CD14-positive monocyte (primary cell): ENCODE data around the gene EYA4. TPM values are rescaled to one million over a fixed set of nuclear protein-coding genes. Genes with fewer than 3 reads are reported as not detected.

Source experiments
- DNase-seq, 3 donors: peaks; one replicate each; pipeline ENCODE4 v3.0.0-alpha.2; 2011 to 2022
- H2AFZ ChIP-seq: 2 replicates; pipeline ENCODE4 v1.6.0; 2012; ENCODE audit warnings: mild to moderate bottlenecking, low read depth, low read length, inconsistent platforms; ENCODE audit not compliant: insufficient read depth, poor library complexity, severe bottlenecking
- H3K27ac ChIP-seq, 2 donors: 1 replicate in 1 of 2; 2 replicates in 1 of 2; pipeline ENCODE4 v1.5.1; 2012 to 2013; ENCODE audit warnings: low read length in 2 of 2, control low read depth in 1 of 2, inconsistent platforms in 1 of 2, low read depth in 1 of 2, mild to moderate bottlenecking in 1 of 2
- H3K27me3 ChIP-seq, 2 donors: one replicate each; pipeline versions ENCODE4 v1.6.0 to v1.6.1; 2011 to 2013; ENCODE audit warnings: low read length in 2 of 2; ENCODE audit not compliant: control insufficient read depth in 2 of 2, insufficient read depth in 2 of 2
- H3K36me3 ChIP-seq, 2 donors: replicated peaks in 1 of 2; 1 replicate in 1 of 2; 2 replicates in 1 of 2; pipeline versions ENCODE4 v1.5.1 to v1.6.1; 2012 to 2013; ENCODE audit warnings: low read length in 2 of 2, control low read depth in 1 of 2, inconsistent platforms in 1 of 2, mild to moderate bottlenecking in 1 of 2; ENCODE audit not compliant: insufficient read depth in 2 of 2, control insufficient read depth in 1 of 2
- H3K4me1 ChIP-seq, 2 donors: 1 replicate in 1 of 2; 2 replicates in 1 of 2; pipeline versions ENCODE4 v1.5.1 to v1.6.1; 2012 to 2013; ENCODE audit warnings: low read length in 2 of 2, control low read depth in 1 of 2, inconsistent platforms in 1 of 2, mild to moderate bottlenecking in 1 of 2, moderate library complexity in 1 of 2; ENCODE audit not compliant: insufficient read depth in 2 of 2, control insufficient read depth in 1 of 2
- H3K4me2 ChIP-seq: replicated peaks from 2 replicates; pipeline ENCODE3; 2012; ENCODE audit warnings: low read length, moderate library complexity, mild to moderate bottlenecking; ENCODE audit not compliant: poor library complexity, severe bottlenecking; ENCODE audit errors: extremely low read depth
- H3K4me3 ChIP-seq, 3 experiments: fragments of 200-600 bp in 1 of 3; sonication (generic) in 1 of 3; replicated peaks in 1 of 3; 1 replicate in 2 of 3; 2 replicates in 1 of 3; pipeline ENCODE4 v1.5.1; 2011 to 2013; ENCODE audit warnings: low read length in 3 of 3, mild to moderate bottlenecking in 3 of 3, control low read depth in 2 of 3, low read depth in 2 of 3, inconsistent platforms in 1 of 3, moderate library complexity in 1 of 3
- H3K79me2 ChIP-seq: 2 replicates; pipeline ENCODE4 v1.6.0; 2012; ENCODE audit warnings: mild to moderate bottlenecking, control low read depth, inconsistent platforms, low read length, moderate library complexity; ENCODE audit not compliant: insufficient read depth
- H3K9ac ChIP-seq: 2 replicates; pipeline ENCODE4 v1.6.0; 2017; ENCODE audit warnings: low read length, mild to moderate bottlenecking; ENCODE audit not compliant: insufficient read depth, poor library complexity, severe bottlenecking
- H3K9me3 ChIP-seq, 2 donors: replicated peaks in 1 of 2; 1 replicate in 1 of 2; 2 replicates in 1 of 2; pipeline versions ENCODE4 v1.5.1 to v1.6.1; 2012 to 2013; ENCODE audit warnings: low read length in 2 of 2, control low read depth in 1 of 2; ENCODE audit not compliant: control insufficient read depth in 1 of 2, insufficient read depth in 1 of 2
- H4K20me1 ChIP-seq: 2 replicates; pipeline ENCODE4 v1.6.0; 2012; ENCODE audit warnings: mild to moderate bottlenecking, low read length, control low read depth, moderate library complexity; ENCODE audit not compliant: insufficient read depth
- H3K27ac Mint-ChIP-seq, 7 donors: one replicate each; pipeline ENCODE4 v1.8.0; 2020; ENCODE audit warnings: mild to moderate bottlenecking in 7 of 7, mixed read lengths in 7 of 7, moderate library complexity in 6 of 7, inconsistent platforms in 2 of 7
- H3K27me3 Mint-ChIP-seq, 3 donors: one replicate each; pipeline ENCODE4 v1.8.0; 2021 to 2022; ENCODE audit warnings: low read depth in 3 of 3, mild to moderate bottlenecking in 3 of 3, mixed read lengths in 3 of 3, moderate library complexity in 3 of 3, inconsistent platforms in 1 of 3
- H3K36me3 Mint-ChIP-seq, 2 donors: one replicate each; pipeline ENCODE4 v1.8.0; 2020; ENCODE audit warnings: mixed read lengths in 2 of 2, inconsistent platforms in 1 of 2, mild to moderate bottlenecking in 1 of 2
- H3K4me1 Mint-ChIP-seq: one replicate; pipeline ENCODE4 v1.8.0; 2020; ENCODE audit warnings: mild to moderate bottlenecking, mixed read lengths
- H3K4me3 Mint-ChIP-seq, 2 donors: one replicate each; pipeline ENCODE4 v1.8.0; 2020; ENCODE audit warnings: mild to moderate bottlenecking in 2 of 2, mixed read lengths in 2 of 2, moderate library complexity in 1 of 2
- H3K9me3 Mint-ChIP-seq, 7 donors: one replicate each; pipeline ENCODE4 v1.8.0; 2020 to 2022; ENCODE audit warnings: mixed read lengths in 7 of 7, mild to moderate bottlenecking in 6 of 7, moderate library complexity in 6 of 7, inconsistent platforms in 2 of 7
- CTCF ChIP-seq: fragments of 200-600 bp; IDR thresholded peaks from one replicate; pipeline ENCODE4 v1.8.0; 2022; ENCODE audit warnings: antibody characterized with exemption, mild to moderate bottlenecking
- WGBS: methylation state at CpG from one replicate; pipeline ENCODE4 v1.1.5; 2013; ENCODE audit warnings: missing lambda C conversion rate; ENCODE audit not compliant: insufficient coverage; 5-methylcytosine and 5-hydroxymethylcytosine counted together
- intact Hi-C, 2 donors: fragments of 100-400 bp; cut with micrococcal nuclease; formaldehyde crosslinking; loops; one replicate each; pipeline versions ENCODE4 v1.15.0 to v1.15.1; 2023
- polyA plus RNA-seq, 3 donors: library from polyadenylated mRNA; depleted of rRNA in 1 of 3; unstranded in 2 of 3; stranded (reverse) in 1 of 3; fragments of 300-500 nt in 2 of 3; fragments of >200 nt in 1 of 3; fragmentation: Illumina TruSeq in 2 of 3; gene quantifications; 1 replicate in 2 of 3; 2 replicates in 1 of 3; pipeline ENCODE4 v1.2.3, GENCODE V29; 2012 to 2021

The EYA4 gene
- polyA plus RNA-seq, 3 donors = not detected

GRCh38 chr6:133380723-133381122, 139.6 kb downstream of the EYA4 start:
- Mint-ChIP-seq H3K4me3 (no peak overlapping the region), H3K27me3 (peaks cover 0 to 3% (median 3%) of the 10 kb centered on the region in 3 donors), H3K36me3 (no peaks in the 10 kb centered on the region), H3K9me3 (peaks cover 0 to 3% (median 0%) of the 10 kb centered on the region in 7 donors), H3K27ac (no peak overlapping the region), H3K4me1 (peaks cover 2% of the 10 kb centered on the region)
- Histone ChIP-seq H3K27ac (no peak overlapping the region), H3K36me3 (no peaks in the 10 kb centered on the region), H3K9ac (no peak overlapping the region), H3K27me3 (no peaks in the 10 kb centered on the region), H3K4me1 (no peaks in the 10 kb centered on the region), H3K4me2 (no peak overlapping the region), H2AFZ (no peak overlapping the region), H3K79me2 (no peaks in the 10 kb centered on the region), H4K20me1 (no peaks in the 10 kb centered on the region), H3K4me3 (no peak overlapping the region), H3K9me3 (no peaks in the 10 kb centered on the region)
- TF ChIP-seq CTCF = no peak
- intact Hi-C loops = no loop called here
- DNase-seq = no peak
- WGBS = 66% methylated on average over 2 of the region's 3 CpGs

GRCh38 chr6:133388731-133389130, 147.6 kb downstream of the EYA4 start:
- Histone ChIP-seq H3K9me3 (no peaks in the 10 kb centered on the region), H3K4me1 (no peaks in the 10 kb centered on the region), H3K4me3 (no peak overlapping the region), H3K9ac (no peak overlapping the region), H4K20me1 (no peaks in the 10 kb centered on the region), H3K79me2 (no peaks in the 10 kb centered on the region), H2AFZ (no peak overlapping the region), H3K4me2 (no peak overlapping the region), H3K27me3 (no peaks in the 10 kb centered on the region), H3K27ac (no peak overlapping the region), H3K36me3 (no peaks in the 10 kb centered on the region)
- 97% methylated on average over 3 of the region's 6 CpGs for WGBS
- Mint-ChIP-seq H3K9me3 (peaks cover 0 to 2% (median 0%) of the 10 kb centered on the region in 7 donors), H3K4me1 (no peaks in the 10 kb centered on the region), H3K27ac (no peak overlapping the region), H3K27me3 (peaks cover 0 to 5% (median 0%) of the 10 kb centered on the region in 3 donors), H3K36me3 (no peaks in the 10 kb centered on the region), H3K4me3 (no peak overlapping the region)
- TF ChIP-seq CTCF = no peak
- intact Hi-C loops = no loop called here
- no peak for DNase-seq
